ENCODE results near the gene GSPT1.
"Not testable (repeated sequence)": the region's sequence is repeated elsewhere in the genome, so short reads cannot be mapped to it uniquely, and the experiment has no call there.

GSPT1 gene

GRCh38 chr16:11948819-11949218 lies 33.1 kb upstream of the GSPT1 start:
- no peaks in the 10 kb centered on the region for H3K27me3 ChIP-seq (ENCODE audit: low read depth, low read length)
- no peak overlapping the region for H3K27ac ChIP-seq (ENCODE audit: low read length)
- no peaks in the 10 kb centered on the region for H3K36me3 ChIP-seq (ENCODE audit: control insufficient read depth in 1 of 2, insufficient read depth in 2 of 2, low read length in 2 of 2)
- H3K4me1 ChIP-seq (ENCODE audit: control insufficient read depth in 1 of 2, insufficient read depth in 2 of 2, low read length in 2 of 2), result no peaks in the 10 kb centered on the region
- no peaks in the 10 kb centered on the region for H3K9me3 ChIP-seq (ENCODE audit: control insufficient read depth in 1 of 2, low read length in 2 of 2)
- no peak overlapping the region for H3K4me3 ChIP-seq (ENCODE audit: low read depth in 1 of 2, low read length in 2 of 2)

- Histone ChIP-seq H3K27me3 (ENCODE audit: low read depth, low read length) (no peaks in the 10 kb centered on the region), H3K36me3 (ENCODE audit: control insufficient read depth in 1 of 2, insufficient read depth in 2 of 2, low read length in 2 of 2) (no peaks in the 10 kb centered on the region)
Measured at GRCh38 chr16:11946433-11946832, 30.7 kb upstream of the GSPT1 start.

GRCh38 chr16:11941945-11942344 lies 26.2 kb upstream of the GSPT1 start, which contains the start of gene NPIPB2:
Gene NPIPB2 (minus strand): TSS chr16:11942045. CDS start chr16:11942045, 0 bp downstream.
- not testable (repeated sequence) for H3K4me1 ChIP-seq (ENCODE audit: control insufficient read depth in 1 of 2, insufficient read depth in 2 of 2, low read length in 2 of 2); H3K27ac ChIP-seq (ENCODE audit: low read length); H3K36me3 ChIP-seq (ENCODE audit: control insufficient read depth in 1 of 2, insufficient read depth in 2 of 2, low read length in 2 of 2); H3K27me3 ChIP-seq (ENCODE audit: low read depth, low read length); H3K4me3 ChIP-seq (ENCODE audit: low read depth in 1 of 2, low read length in 2 of 2); H3K9me3 ChIP-seq (ENCODE audit: control insufficient read depth in 1 of 2, low read length in 2 of 2)

More at GRCh38 chr16:11946433-11946832, 30.7 kb upstream of the GSPT1 start:
- H3K9me3 ChIP-seq (ENCODE audit: control insufficient read depth in 1 of 2, low read length in 2 of 2), result no peaks in the 10 kb centered on the region
- no peak overlapping the region for H3K4me3 ChIP-seq (ENCODE audit: low read depth in 1 of 2, low read length in 2 of 2)
- H3K27ac ChIP-seq (ENCODE audit: low read length), result no peak overlapping the region
- no peaks in the 10 kb centered on the region for H3K4me1 ChIP-seq (ENCODE audit: control insufficient read depth in 1 of 2, insufficient read depth in 2 of 2, low read length in 2 of 2)

- H3K9me3 ChIP-seq (ENCODE audit: control insufficient read depth in 1 of 2, low read length in 2 of 2); H3K4me3 ChIP-seq (ENCODE audit: low read depth in 1 of 2, low read length in 2 of 2); H3K36me3 ChIP-seq (ENCODE audit: control insufficient read depth in 1 of 2, insufficient read depth in 2 of 2, low read length in 2 of 2); H3K4me1 ChIP-seq (ENCODE audit: control insufficient read depth in 1 of 2, insufficient read depth in 2 of 2, low read length in 2 of 2); H3K27me3 ChIP-seq (ENCODE audit: low read depth, low read length); H3K27ac ChIP-seq (ENCODE audit: low read length): not testable (repeated sequence)
Measured at GRCh38 chr16:11927350-11927749, 11.6 kb upstream of the GSPT1 start.

GRCh38 chr16:11924046-11924445 lies 8.3 kb upstream of the GSPT1 start:
- not testable (repeated sequence) for H3K36me3 ChIP-seq (ENCODE audit: control insufficient read depth in 1 of 2, insufficient read depth in 2 of 2, low read length in 2 of 2); H3K27me3 ChIP-seq (ENCODE audit: low read depth, low read length); H3K4me3 ChIP-seq (ENCODE audit: low read depth in 1 of 2, low read length in 2 of 2); H3K9me3 ChIP-seq (ENCODE audit: control insufficient read depth in 1 of 2, low read length in 2 of 2); H3K4me1 ChIP-seq (ENCODE audit: control insufficient read depth in 1 of 2, insufficient read depth in 2 of 2, low read length in 2 of 2); H3K27ac ChIP-seq (ENCODE audit: low read length)

GRCh38 chr16:11916524-11917285 lies 949 bp upstream of the GSPT1 start:
- peak overlapping the region; percentile 48 for H3K27ac ChIP-seq (ENCODE audit: low read length)
- no peaks in the 10 kb centered on the region for H3K27me3 ChIP-seq (ENCODE audit: low read depth, low read length)
- peak overlapping the region; percentile 55 to 83 for H3K4me3 ChIP-seq (ENCODE audit: low read depth in 1 of 2, low read length in 2 of 2)
- H3K36me3 ChIP-seq (ENCODE audit: control insufficient read depth in 1 of 2, insufficient read depth in 2 of 2, low read length in 2 of 2), result no peaks in the 10 kb centered on the region
- peaks cover 20 to 23% of the 10 kb centered on the region in 2 donors for H3K4me1 ChIP-seq (ENCODE audit: control insufficient read depth in 1 of 2, insufficient read depth in 2 of 2, low read length in 2 of 2)
- no peaks in the 10 kb centered on the region for H3K9me3 ChIP-seq (ENCODE audit: control insufficient read depth in 1 of 2, low read length in 2 of 2)

GRCh38 chr16:11915114-11915643 lies 577 bp downstream of the GSPT1 start:
- H3K4me1 ChIP-seq (ENCODE audit: control insufficient read depth in 1 of 2, insufficient read depth in 2 of 2, low read length in 2 of 2), result peaks cover 20 to 36% of the 10 kb centered on the region in 2 donors
- peak overlapping the region; percentile 78 to 83 for H3K4me3 ChIP-seq (ENCODE audit: low read depth in 1 of 2, low read length in 2 of 2)
- peak overlapping the region; percentile 78 for H3K27ac ChIP-seq (ENCODE audit: low read length)
- no peaks in the 10 kb centered on the region for H3K27me3 ChIP-seq (ENCODE audit: low read depth, low read length)
- H3K9me3 ChIP-seq (ENCODE audit: control insufficient read depth in 1 of 2, low read length in 2 of 2), result no peaks in the 10 kb centered on the region
- H3K36me3 ChIP-seq (ENCODE audit: control insufficient read depth in 1 of 2, insufficient read depth in 2 of 2, low read length in 2 of 2), result no peaks in the 10 kb centered on the region

- Histone ChIP-seq H3K4me1 (ENCODE audit: control insufficient read depth in 1 of 2, insufficient read depth in 2 of 2, low read length in 2 of 2) (peaks cover 20 to 43% of the 10 kb centered on the region in 2 donors), H3K4me3 (ENCODE audit: low read depth in 1 of 2, low read length in 2 of 2) (peak overlapping the region; percentile 78 to 83), H3K27ac (ENCODE audit: low read length) (peak overlapping the region; percentile 78), H3K36me3 (ENCODE audit: control insufficient read depth in 1 of 2, insufficient read depth in 2 of 2, low read length in 2 of 2) (no peaks in the 10 kb centered on the region), H3K27me3 (ENCODE audit: low read depth, low read length) (no peaks in the 10 kb centered on the region), H3K9me3 (ENCODE audit: control insufficient read depth in 1 of 2, low read length in 2 of 2) (no peaks in the 10 kb centered on the region)
Measured at GRCh38 chr16:11914210-11915113, 1.3 kb downstream of the GSPT1 start.

GRCh38 chr16:11913425-11914079 lies 2.2 kb downstream of the GSPT1 start:
- Histone ChIP-seq H3K36me3 (ENCODE audit: control insufficient read depth in 1 of 2, insufficient read depth in 2 of 2, low read length in 2 of 2) (no peaks in the 10 kb centered on the region), H3K4me1 (ENCODE audit: control insufficient read depth in 1 of 2, insufficient read depth in 2 of 2, low read length in 2 of 2) (peaks cover 20 to 43% of the 10 kb centered on the region in 2 donors), H3K27ac (ENCODE audit: low read length) (peak overlapping the region; percentile 78), H3K9me3 (ENCODE audit: control insufficient read depth in 1 of 2, low read length in 2 of 2) (no peaks in the 10 kb centered on the region), H3K27me3 (ENCODE audit: low read depth, low read length) (no peaks in the 10 kb centered on the region), H3K4me3 (ENCODE audit: low read depth in 1 of 2, low read length in 2 of 2) (peak overlapping the region; percentile 78 to 83)

GRCh38 chr16:11909653-11910545 lies 5.9 kb downstream of the GSPT1 start:
- no peaks in the 10 kb centered on the region for H3K9me3 ChIP-seq (ENCODE audit: control insufficient read depth in 1 of 2, low read length in 2 of 2)
- peaks cover 15 to 45% of the 10 kb centered on the region in 2 donors for H3K4me1 ChIP-seq (ENCODE audit: control insufficient read depth in 1 of 2, insufficient read depth in 2 of 2, low read length in 2 of 2)
- H3K27ac ChIP-seq (ENCODE audit: low read length), result no peak overlapping the region
- no peaks in the 10 kb centered on the region for H3K36me3 ChIP-seq (ENCODE audit: control insufficient read depth in 1 of 2, insufficient read depth in 2 of 2, low read length in 2 of 2)
- H3K4me3 ChIP-seq (ENCODE audit: low read depth in 1 of 2, low read length in 2 of 2), result no peak overlapping the region
- no peaks in the 10 kb centered on the region for H3K27me3 ChIP-seq (ENCODE audit: low read depth, low read length)
